Liver (tissue), 9 donors: ENCODE measurements around the gene SEL1L. TPM values are rescaled to one million over a fixed set of nuclear protein-coding genes. Genes with fewer than 3 reads are reported as not detected.

Experiments
- DNase-seq: peaks from one replicate; pipeline ENCODE4 v3.0.0-alpha.2; 2017; ENCODE audit warnings: low spot score
- H3K27ac ChIP-seq, 2 donors: one replicate each; pipeline ENCODE4 v1.7.0; 2013; ENCODE audit warnings: inconsistent platforms in 2 of 2, low read length in 2 of 2, control low read depth in 1 of 2, low read depth in 1 of 2, mild to moderate bottlenecking in 1 of 2
- H3K27me3 ChIP-seq, 4 donors: one replicate each; pipeline versions ENCODE4 v1.6.1 to v1.7.0; 2013; ENCODE audit warnings: low read length in 3 of 4, inconsistent platforms in 1 of 4, mild to moderate bottlenecking in 1 of 4, moderate library complexity in 1 of 4; ENCODE audit not compliant: control insufficient read depth in 4 of 4, insufficient read depth in 4 of 4
- H3K36me3 ChIP-seq, 4 donors: one replicate each; pipeline versions ENCODE4 v1.6.1 to v1.7.0; 2013; ENCODE audit warnings: low read length in 3 of 4, mild to moderate bottlenecking in 3 of 4, low read depth in 1 of 4, moderate library complexity in 1 of 4; ENCODE audit not compliant: control insufficient read depth in 4 of 4, insufficient read depth in 3 of 4
- H3K4me1 ChIP-seq, 4 donors: one replicate each; pipeline versions ENCODE4 v1.6.1 to v1.7.0; 2013; ENCODE audit warnings: low read length in 3 of 4, mild to moderate bottlenecking in 3 of 4, moderate library complexity in 1 of 4; ENCODE audit not compliant: control insufficient read depth in 4 of 4, insufficient read depth in 4 of 4
- H3K4me3 ChIP-seq, 3 donors: one replicate each; pipeline versions ENCODE4 v1.6.1 to v1.7.0; 2013; ENCODE audit warnings: low read length in 3 of 3, control low read depth in 1 of 3, low read depth in 1 of 3, mild to moderate bottlenecking in 1 of 3
- H3K9ac ChIP-seq, 2 donors: one replicate each; pipeline ENCODE4 v1.7.0; 2013; ENCODE audit warnings: low read length in 2 of 2, mild to moderate bottlenecking in 2 of 2, moderate library complexity in 2 of 2, control low read depth in 1 of 2, low read depth in 1 of 2
- H3K9me3 ChIP-seq, 4 donors: one replicate each; pipeline versions ENCODE4 v1.6.1 to v1.7.0; 2013; ENCODE audit warnings: low read length in 3 of 4; ENCODE audit not compliant: control insufficient read depth in 4 of 4
- EGR1 ChIP-seq, 2 donors: IDR thresholded peaks; 2 replicates each; pipeline ENCODE4 v1.6.1; 2016 to 2018; ENCODE audit warnings: antibody characterized with exemption in 2 of 2, low read depth in 2 of 2
- FOXA1 ChIP-seq: IDR thresholded peaks from 2 replicates; pipeline ENCODE4 v1.6.1; 2016; ENCODE audit warnings: antibody characterized with exemption
- FOXA2 ChIP-seq: IDR thresholded peaks from 2 replicates; pipeline ENCODE4 v1.6.1; 2016; ENCODE audit warnings: antibody characterized with exemption
- GABPA ChIP-seq, 2 donors: IDR thresholded peaks in 1 of 2; conservative IDR thresholded peaks in 1 of 2; 2 replicates each; pipeline ENCODE4 v1.6.1; 2016; ENCODE audit warnings: antibody characterized with exemption in 2 of 2, mild to moderate bottlenecking in 1 of 2, moderate library complexity in 1 of 2
- HNF4A ChIP-seq, 2 donors: conservative IDR thresholded peaks; 2 replicates each; pipeline ENCODE4 v1.6.1; 2016; ENCODE audit warnings: antibody characterized with exemption in 2 of 2, mild to moderate bottlenecking in 2 of 2
- HNF4G ChIP-seq: IDR thresholded peaks from 2 replicates; pipeline ENCODE4 v1.6.1; 2016; ENCODE audit warnings: antibody characterized with exemption
- JUND ChIP-seq, 2 donors: IDR thresholded peaks; 2 replicates each; pipeline ENCODE4 v1.6.1; 2016; ENCODE audit warnings: antibody characterized with exemption in 2 of 2
- NR2F2 ChIP-seq: IDR thresholded peaks from 2 replicates; pipeline ENCODE4 v1.6.1; 2016; ENCODE audit warnings: antibody characterized with exemption
- RAD21 ChIP-seq, 2 donors: IDR thresholded peaks; 2 replicates each; pipeline ENCODE4 v1.6.1; 2016; ENCODE audit warnings: antibody characterized with exemption in 2 of 2, mild to moderate bottlenecking in 2 of 2
- RXRA ChIP-seq, 2 donors: IDR thresholded peaks; 2 replicates each; pipeline ENCODE4 v1.6.1; 2017 to 2018; ENCODE audit warnings: antibody characterized with exemption in 2 of 2, mild to moderate bottlenecking in 1 of 2
- SP1 ChIP-seq: IDR thresholded peaks from 2 replicates; pipeline ENCODE4 v1.6.1; 2018; ENCODE audit warnings: antibody characterized with exemption, mild to moderate bottlenecking
- TAF1 ChIP-seq: conservative IDR thresholded peaks from 2 replicates; pipeline ENCODE4 v1.6.1; 2016; ENCODE audit warnings: antibody characterized with exemption, mild to moderate bottlenecking
- YY1 ChIP-seq: IDR thresholded peaks from 2 replicates; pipeline ENCODE4 v1.6.1; 2016; ENCODE audit warnings: antibody characterized with exemption, mild to moderate bottlenecking
- WGBS: extraction: QIAGEN DNeasy Blood & Tissue Kit; methylation state at CpG from one replicate; pipeline ENCODE4 v1.1.7; 2013; 5-methylcytosine and 5-hydroxymethylcytosine counted together
- polyA plus RNA-seq, 2 donors: library from polyadenylated mRNA; stranded (reverse) in 1 of 2; unstranded in 1 of 2; fragments of 200-250 nt in 1 of 2; fragments of >200 nt in 1 of 2; fragmentation: Nextera tagmentation in 1 of 2; extraction: Ambion mirVana in 1 of 2; gene quantifications; one replicate each; pipeline versions ENCODE4 v1.2.1 to v1.2.3, GENCODE V29; 2013 to 2015
- total RNA-seq, 2 donors: library from RNA; depleted of rRNA; stranded (reverse); fragments of >200 nt; gene quantifications; one replicate each; pipeline ENCODE4 v1.2.3, GENCODE V29; 2014
- TF ChIP-seq, protein P1 (sequence below): fragments of 150-350 bp; IDR thresholded peaks from 2 replicates; pipeline ENCODE4 v1.5.1; 2017; ENCODE audit warnings: improper control_type of control experiment, low read depth, low read length; ENCODE audit not compliant: missing input control
- TF ChIP-seq, protein P2 (sequence below): IDR thresholded peaks from 2 replicates; pipeline ENCODE4 v1.6.1; 2016; ENCODE audit warnings: antibody characterized with exemption
- TF ChIP-seq, protein P3 (sequence below): IDR thresholded peaks from 2 replicates; pipeline ENCODE4 v1.6.1; 2016; ENCODE audit warnings: antibody characterized with exemption
- TF ChIP-seq, protein P4 (sequence below): IDR thresholded peaks from 2 replicates; pipeline ENCODE4 v1.6.1; 2016; ENCODE audit warnings: antibody characterized with exemption
- TF ChIP-seq, protein P5 (sequence below): IDR thresholded peaks from 2 replicates; pipeline ENCODE4 v1.6.1; 2016; ENCODE audit warnings: antibody characterized with exemption, mild to moderate bottlenecking
- donor health status: healthy.
- donor health status: healthy.
- donor health status: healthy.
- donor health status: healthy.
- donor health status: healthy.

The SEL1L gene
- total and polyA plus RNA-seq, 4 donors = 40.7 to 117 (median 45.6) TPM

DNA sequence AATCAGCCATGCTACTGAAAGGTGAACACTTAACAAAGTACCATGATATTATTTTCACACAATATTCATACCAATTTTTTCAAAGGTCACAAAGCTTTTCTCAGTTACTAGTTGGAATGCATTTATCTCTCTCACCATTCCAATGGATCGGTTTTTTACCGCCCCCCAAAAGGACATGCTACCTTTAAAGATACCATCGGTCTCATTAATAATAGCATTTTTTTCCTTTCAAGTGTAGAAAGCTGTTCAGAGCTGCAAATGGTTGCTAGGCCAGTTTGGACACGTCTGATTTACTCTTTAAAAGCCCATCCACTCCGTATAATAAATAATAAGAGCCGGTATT, 98.6 kb downstream of the SEL1L start:
- Histone ChIP-seq H3K4me1 (peaks cover 0 to 18% (median 13%) of the 10 kb centered on the region in 4 donors), H3K27me3 (no peaks in the 10 kb centered on the region), H3K9ac (peak overlapping the region; percentile 44 to 69), H3K4me3 (peak overlapping the region; percentile 43 to 85 (median 68)), H3K9me3 (no peaks in the 10 kb centered on the region), H3K36me3 (no peaks in the 10 kb centered on the region), H3K27ac (peak overlapping the region; percentile 71 to 90)
- no peak for DNase-seq
- 17% methylated on average over 6 of the region's 6 CpGs for WGBS
- TF ChIP-seq FOXA2 (no peak), YY1 (no peak), JUND (IDR thresholded peaks at IDR 0.05) (no peak), RAD21 (IDR thresholded peaks at IDR 0.05) (no peak), TAF1 (no peak), RXRA (IDR thresholded peaks at IDR 0.05) (no peak), NR2F2 (no peak), EGR1 (IDR thresholded peaks at IDR 0.05; ENCODE audit: low read depth in 2 of 2) (no peak), GABPA (IDR thresholded peaks at IDR 0.05 in 1 of 2, conservative IDR thresholded peaks at IDR 0.05 in 1 of 2) (no peak), HNF4G (no peak), SP1 (no peak), FOXA1 (no peak), HNF4A (conservative IDR thresholded peaks at IDR 0.05) (no peak)
- TF ChIP-seq, protein P1, sequence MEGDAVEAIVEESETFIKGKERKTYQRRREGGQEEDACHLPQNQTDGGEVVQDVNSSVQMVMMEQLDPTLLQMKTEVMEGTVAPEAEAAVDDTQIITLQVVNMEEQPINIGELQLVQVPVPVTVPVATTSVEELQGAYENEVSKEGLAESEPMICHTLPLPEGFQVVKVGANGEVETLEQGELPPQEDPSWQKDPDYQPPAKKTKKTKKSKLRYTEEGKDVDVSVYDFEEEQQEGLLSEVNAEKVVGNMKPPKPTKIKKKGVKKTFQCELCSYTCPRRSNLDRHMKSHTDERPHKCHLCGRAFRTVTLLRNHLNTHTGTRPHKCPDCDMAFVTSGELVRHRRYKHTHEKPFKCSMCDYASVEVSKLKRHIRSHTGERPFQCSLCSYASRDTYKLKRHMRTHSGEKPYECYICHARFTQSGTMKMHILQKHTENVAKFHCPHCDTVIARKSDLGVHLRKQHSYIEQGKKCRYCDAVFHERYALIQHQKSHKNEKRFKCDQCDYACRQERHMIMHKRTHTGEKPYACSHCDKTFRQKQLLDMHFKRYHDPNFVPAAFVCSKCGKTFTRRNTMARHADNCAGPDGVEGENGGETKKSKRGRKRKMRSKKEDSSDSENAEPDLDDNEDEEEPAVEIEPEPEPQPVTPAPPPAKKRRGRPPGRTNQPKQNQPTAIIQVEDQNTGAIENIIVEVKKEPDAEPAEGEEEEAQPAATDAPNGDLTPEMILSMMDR = no peak
- TF ChIP-seq, protein P2, sequence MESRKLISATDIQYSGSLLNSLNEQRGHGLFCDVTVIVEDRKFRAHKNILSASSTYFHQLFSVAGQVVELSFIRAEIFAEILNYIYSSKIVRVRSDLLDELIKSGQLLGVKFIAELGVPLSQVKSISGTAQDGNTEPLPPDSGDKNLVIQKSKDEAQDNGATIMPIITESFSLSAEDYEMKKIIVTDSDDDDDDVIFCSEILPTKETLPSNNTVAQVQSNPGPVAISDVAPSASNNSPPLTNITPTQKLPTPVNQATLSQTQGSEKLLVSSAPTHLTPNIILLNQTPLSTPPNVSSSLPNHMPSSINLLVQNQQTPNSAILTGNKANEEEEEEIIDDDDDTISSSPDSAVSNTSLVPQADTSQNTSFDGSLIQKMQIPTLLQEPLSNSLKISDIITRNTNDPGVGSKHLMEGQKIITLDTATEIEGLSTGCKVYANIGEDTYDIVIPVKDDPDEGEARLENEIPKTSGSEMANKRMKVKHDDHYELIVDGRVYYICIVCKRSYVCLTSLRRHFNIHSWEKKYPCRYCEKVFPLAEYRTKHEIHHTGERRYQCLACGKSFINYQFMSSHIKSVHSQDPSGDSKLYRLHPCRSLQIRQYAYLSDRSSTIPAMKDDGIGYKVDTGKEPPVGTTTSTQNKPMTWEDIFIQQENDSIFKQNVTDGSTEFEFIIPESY = no peak
- TF ChIP-seq, protein P3, sequence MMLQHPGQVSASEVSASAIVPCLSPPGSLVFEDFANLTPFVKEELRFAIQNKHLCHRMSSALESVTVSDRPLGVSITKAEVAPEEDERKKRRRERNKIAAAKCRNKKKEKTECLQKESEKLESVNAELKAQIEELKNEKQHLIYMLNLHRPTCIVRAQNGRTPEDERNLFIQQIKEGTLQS = no peak
- TF ChIP-seq, protein P4, sequence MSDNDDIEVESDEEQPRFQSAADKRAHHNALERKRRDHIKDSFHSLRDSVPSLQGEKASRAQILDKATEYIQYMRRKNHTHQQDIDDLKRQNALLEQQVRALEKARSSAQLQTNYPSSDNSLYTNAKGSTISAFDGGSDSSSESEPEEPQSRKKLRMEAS = no peak
- TF ChIP-seq, protein P5, sequence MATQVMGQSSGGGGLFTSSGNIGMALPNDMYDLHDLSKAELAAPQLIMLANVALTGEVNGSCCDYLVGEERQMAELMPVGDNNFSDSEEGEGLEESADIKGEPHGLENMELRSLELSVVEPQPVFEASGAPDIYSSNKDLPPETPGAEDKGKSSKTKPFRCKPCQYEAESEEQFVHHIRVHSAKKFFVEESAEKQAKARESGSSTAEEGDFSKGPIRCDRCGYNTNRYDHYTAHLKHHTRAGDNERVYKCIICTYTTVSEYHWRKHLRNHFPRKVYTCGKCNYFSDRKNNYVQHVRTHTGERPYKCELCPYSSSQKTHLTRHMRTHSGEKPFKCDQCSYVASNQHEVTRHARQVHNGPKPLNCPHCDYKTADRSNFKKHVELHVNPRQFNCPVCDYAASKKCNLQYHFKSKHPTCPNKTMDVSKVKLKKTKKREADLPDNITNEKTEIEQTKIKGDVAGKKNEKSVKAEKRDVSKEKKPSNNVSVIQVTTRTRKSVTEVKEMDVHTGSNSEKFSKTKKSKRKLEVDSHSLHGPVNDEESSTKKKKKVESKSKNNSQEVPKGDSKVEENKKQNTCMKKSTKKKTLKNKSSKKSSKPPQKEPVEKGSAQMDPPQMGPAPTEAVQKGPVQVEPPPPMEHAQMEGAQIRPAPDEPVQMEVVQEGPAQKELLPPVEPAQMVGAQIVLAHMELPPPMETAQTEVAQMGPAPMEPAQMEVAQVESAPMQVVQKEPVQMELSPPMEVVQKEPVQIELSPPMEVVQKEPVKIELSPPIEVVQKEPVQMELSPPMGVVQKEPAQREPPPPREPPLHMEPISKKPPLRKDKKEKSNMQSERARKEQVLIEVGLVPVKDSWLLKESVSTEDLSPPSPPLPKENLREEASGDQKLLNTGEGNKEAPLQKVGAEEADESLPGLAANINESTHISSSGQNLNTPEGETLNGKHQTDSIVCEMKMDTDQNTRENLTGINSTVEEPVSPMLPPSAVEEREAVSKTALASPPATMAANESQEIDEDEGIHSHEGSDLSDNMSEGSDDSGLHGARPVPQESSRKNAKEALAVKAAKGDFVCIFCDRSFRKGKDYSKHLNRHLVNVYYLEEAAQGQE = no peak
